GM12865 (cell line): ENCODE measurements around the gene NDUFA8.

Source experiments
- DNase-seq: peaks from one replicate; pipeline ENCODE4 v3.0.0; 2010; ENCODE audit warnings: low read depth
- H3K4me3 ChIP-seq: 2 replicates; pipeline ENCODE4 v1.5.1; 2011; ENCODE audit warnings: mild to moderate bottlenecking, low read depth, low read length, control low read depth
- TF ChIP-seq, protein P1 (sequence below): IDR thresholded peaks from 2 replicates; pipeline ENCODE4 v1.5.1; 2011; ENCODE audit warnings: low read length, control low read depth, low read depth, inconsistent platforms; ENCODE audit not compliant: insufficient read depth; ENCODE audit errors: missing control alignments

NDUFA8 gene

DNA sequence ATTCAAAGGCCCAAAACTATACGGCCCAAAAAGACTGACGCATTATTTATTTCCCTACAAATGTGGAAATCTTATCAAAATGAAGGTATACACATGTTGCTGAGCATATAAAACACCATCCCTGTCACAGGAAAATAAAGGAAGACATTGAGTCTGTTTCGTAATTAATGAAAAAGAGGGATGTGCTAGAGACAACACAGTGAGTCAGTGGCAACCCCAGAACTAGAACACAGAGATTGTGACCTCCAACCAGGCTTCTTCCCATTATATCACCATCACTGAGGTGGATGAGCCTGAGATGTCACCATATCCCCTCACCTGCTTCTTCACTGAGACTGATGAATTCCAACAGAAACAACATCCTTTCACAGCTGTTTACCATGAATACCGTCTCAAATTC, 3.8 kb downstream of the NDUFA8 start:
- DNase-seq = no peak

DNA sequence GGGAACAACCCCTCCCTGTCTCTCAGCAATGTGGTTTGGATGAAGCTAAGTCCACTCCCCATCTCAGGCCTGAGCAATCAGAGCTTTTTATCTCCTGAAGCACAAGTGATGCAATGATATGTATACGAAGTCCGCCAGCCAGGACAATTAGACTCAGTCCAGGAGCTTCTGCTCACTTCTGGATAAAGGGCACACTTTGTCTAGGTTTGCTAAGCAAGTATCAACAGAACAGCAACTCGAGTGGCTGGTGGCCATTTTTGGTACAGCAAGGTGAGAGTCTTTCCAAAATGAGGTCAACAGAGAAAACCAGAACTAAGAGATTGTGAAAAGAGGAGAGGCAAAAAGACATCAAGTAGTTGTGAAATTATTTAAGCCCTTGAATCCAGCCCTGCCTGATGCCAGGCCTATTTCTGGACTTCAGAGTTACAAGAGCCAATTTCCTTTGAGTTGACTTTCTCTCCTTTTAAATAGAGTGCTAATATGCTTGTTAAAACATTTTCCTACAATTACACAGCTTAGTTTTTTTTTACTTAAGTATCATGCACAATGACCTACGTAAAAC, 8.2 kb downstream of the NDUFA8 start:
- TF ChIP-seq, protein P1, sequence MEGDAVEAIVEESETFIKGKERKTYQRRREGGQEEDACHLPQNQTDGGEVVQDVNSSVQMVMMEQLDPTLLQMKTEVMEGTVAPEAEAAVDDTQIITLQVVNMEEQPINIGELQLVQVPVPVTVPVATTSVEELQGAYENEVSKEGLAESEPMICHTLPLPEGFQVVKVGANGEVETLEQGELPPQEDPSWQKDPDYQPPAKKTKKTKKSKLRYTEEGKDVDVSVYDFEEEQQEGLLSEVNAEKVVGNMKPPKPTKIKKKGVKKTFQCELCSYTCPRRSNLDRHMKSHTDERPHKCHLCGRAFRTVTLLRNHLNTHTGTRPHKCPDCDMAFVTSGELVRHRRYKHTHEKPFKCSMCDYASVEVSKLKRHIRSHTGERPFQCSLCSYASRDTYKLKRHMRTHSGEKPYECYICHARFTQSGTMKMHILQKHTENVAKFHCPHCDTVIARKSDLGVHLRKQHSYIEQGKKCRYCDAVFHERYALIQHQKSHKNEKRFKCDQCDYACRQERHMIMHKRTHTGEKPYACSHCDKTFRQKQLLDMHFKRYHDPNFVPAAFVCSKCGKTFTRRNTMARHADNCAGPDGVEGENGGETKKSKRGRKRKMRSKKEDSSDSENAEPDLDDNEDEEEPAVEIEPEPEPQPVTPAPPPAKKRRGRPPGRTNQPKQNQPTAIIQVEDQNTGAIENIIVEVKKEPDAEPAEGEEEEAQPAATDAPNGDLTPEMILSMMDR = no peak
- no peak overlapping the region for H3K4me3 ChIP-seq
- DNase-seq = no peak

More for the DNA sequence above, 3.8 kb downstream of the NDUFA8 start:
- H3K4me3 ChIP-seq = no peak overlapping the region
- TF ChIP-seq, protein P1 = no peak

DNA sequence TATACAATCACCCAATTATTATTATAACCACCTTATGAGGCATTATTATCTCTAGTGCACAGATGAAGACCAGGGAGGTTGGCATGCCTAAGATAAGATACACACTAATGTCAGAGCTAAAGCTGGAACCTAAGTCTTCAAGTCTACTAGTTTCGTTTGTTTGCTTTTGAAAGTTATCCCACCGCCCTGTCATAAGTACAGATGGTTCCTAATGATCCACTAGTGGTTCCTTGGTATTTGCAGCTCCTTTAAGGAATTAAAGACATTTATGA, 14.1 kb downstream of the NDUFA8 start:
- DNase-seq = no peak
- H3K4me3 ChIP-seq = no peak overlapping the region
- TF ChIP-seq, protein P1 = no peak

DNA sequence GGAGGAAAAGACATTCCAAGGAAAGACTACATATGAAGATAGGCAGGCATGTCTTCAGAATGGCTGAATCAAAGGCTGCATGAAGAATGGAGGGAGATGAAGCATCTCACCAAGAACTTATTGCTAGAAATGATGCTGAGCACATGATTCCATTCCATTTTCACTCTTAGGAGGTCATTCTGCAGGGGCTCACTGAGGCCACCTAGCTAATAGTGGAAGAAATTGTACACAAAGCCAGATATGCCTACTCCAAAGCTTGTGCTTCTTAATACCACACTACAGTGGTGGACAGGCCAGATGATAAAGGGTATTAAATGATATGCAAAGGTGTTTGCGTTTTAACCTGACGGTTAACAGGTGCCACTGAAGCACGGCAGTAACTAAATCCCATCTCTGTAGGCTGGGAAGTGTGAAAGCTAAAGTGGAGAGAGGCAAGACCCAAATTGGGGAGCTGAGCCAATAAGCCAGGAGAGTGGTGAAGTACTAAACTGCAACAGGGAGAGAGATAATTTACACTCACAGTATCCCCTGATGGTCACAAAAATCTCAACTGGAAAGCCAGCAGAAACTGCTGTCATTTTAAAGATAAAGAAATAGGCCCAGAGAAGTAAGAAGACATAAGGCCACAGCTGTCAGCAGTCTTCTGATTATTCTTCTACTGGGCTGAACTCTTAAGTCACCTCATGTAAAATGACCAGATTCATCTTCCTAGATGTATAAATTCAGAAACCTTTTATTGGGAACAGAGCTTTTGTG, 14.6 kb downstream of the NDUFA8 start:
- TF ChIP-seq, protein P1 = no peak
- no peak for DNase-seq
- no peak overlapping the region for H3K4me3 ChIP-seq

DNA sequence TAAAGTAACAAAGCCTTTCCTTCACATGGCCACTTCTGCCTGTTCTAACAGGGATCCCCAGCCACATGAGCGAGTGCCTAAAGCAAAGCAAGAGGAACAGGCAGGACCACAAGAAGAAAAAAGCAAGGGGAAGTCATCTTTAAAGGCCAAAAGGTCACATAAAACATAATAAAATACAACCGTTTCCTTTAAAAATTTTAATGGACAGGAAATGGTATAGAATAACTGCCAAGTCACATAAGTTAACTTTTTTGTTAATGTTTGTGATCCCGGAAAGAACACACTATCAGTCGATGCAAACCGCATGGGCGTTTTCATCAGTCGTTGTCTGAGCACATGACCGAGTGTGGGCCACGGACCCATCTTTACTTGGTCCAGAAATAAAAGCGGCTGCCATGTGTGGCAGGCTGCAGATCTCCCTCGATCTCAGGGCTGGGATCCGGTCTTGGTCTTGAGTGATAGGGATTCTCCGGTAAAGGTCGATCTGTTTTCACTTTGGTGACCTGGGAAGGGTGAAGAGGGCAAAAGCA, 15.6 kb downstream of the NDUFA8 start:
- no peak for DNase-seq
- TF ChIP-seq, protein P1 = no peak
- no peak overlapping the region for H3K4me3 ChIP-seq

DNA sequence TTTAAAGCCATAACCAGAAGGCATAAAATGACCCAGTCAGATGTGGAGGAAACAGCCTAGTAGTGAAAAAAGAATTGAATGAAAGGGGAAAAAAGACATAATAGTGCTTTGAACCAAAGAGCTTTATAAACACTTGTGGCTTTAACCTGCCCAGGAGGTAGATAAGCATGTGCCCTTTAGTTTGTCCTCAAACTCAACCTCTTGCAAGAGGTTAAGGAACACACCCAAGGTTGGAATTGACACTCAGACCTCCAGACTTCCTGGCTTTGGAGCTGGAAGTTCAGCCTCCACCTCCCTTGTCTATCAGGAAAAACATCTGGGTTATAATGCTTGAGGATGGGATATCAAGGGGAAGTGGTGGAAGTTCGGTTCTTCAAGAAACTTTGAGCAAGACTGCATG, 16.3 kb downstream of the NDUFA8 start:
- DNase-seq = no peak
- TF ChIP-seq, protein P1 = no peak
- no peak overlapping the region for H3K4me3 ChIP-seq
